SK-N-MC (cell line): ENCODE results near the gene NEDD4L.

Experiments
- EZH2 ChIP-seq: fragments of 200-600 bp; sonication (generic); IDR thresholded peaks from one replicate; pipeline ENCODE4 v1.6.1; 2017; ENCODE audit warnings: antibody characterized with exemption
- POLR2AphosphoS5 ChIP-seq: IDR thresholded peaks from 2 replicates; pipeline ENCODE4 v1.6.1; 2012; ENCODE audit warnings: mild to moderate bottlenecking, low read depth, low read length, borderline replicate concordance

DNA sequence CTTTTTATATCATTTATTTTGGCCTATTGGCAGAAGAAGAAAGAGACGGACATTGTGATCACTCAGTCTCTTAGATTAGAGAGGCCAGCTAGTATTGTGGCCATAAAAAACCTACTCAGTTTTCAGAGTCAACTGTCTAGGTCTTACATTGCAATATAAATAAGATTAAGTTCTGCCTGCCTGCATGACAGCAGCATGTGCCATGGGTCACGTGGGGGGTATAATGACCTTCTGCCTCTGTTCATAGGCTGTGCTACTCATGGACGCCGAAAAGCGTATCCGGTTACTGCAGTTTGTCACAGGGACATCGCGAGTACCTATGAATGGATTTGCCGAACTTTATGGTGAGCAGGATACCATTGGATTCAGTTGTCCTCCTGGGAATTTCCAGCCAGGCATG is 346.4 kb downstream of the NEDD4L start:
- TF ChIP-seq EZH2 (no peak), POLR2AphosphoS5 (no peak)
